Gastrocnemius medialis (tissue), 4 donors: ENCODE data around the gene ATPAF2.

Experiments used
- CTCF ChIP-seq, 5 experiments: fragments of 450-650 bp in 3 of 5; fragments of 200-600 bp in 2 of 5; sonication (generic) in 2 of 5; IDR thresholded peaks in 4 of 5; conservative IDR thresholded peaks in 1 of 5; 1 replicate in 4 of 5; 2 replicates in 1 of 5; pipeline ENCODE4 v1.5.1; 2016 to 2019; ENCODE audit warnings: antibody characterized with exemption in 5 of 5, mild to moderate bottlenecking in 3 of 5, moderate library complexity in 3 of 5
- POLR2A ChIP-seq, 2 donors: fragments of 450-650 bp; IDR thresholded peaks; one replicate each; pipeline ENCODE4 v1.6.1; 2017; ENCODE audit warnings: antibody characterized with exemption in 2 of 2, mild to moderate bottlenecking in 2 of 2, moderate library complexity in 2 of 2

- TF ChIP-seq CTCF (IDR thresholded peaks at IDR 0.05 in 4 of 5, conservative IDR thresholded peaks at IDR 0.05 in 1 of 5) (no peak), POLR2A (IDR thresholded peaks at IDR 0.05) (no peak)
Measured at GRCh38 chr17:18074566-18075272, 35.8 kb upstream of the ATPAF2 start.
